Mucosa of descending colon (tissue), 3 donors: Measurements from ENCODE around the gene EPB41L2. TPM values are rescaled to one million over a fixed set of nuclear protein-coding genes. Genes with fewer than 3 reads are reported as not detected.

Experiments
- ATAC-seq: fragments of 200-7000 bp; cut with Tn5 transposase; one replicate; pipeline ENCODE4 v1.9.1; 2020; ENCODE audit warnings: mild to moderate bottlenecking, moderate library complexity
- DNase-seq, 3 donors: peaks; one replicate each; pipeline ENCODE4 v3.0.0-alpha.2; 2020
- H3K36me3 ChIP-seq: fragments of 200-600 bp; one replicate; pipeline ENCODE4 v1.8.0; 2021; ENCODE audit warnings: low read depth, mild to moderate bottlenecking
- H3K4me1 ChIP-seq: fragments of 200-600 bp; one replicate; pipeline ENCODE4 v1.8.0; 2021; ENCODE audit warnings: low read depth, mild to moderate bottlenecking
- H3K4me3 ChIP-seq: fragments of 200-600 bp; one replicate; pipeline ENCODE4 v1.8.0; 2021; ENCODE audit warnings: mild to moderate bottlenecking
- H3K9me3 ChIP-seq: fragments of 200-600 bp; one replicate; pipeline ENCODE4 v1.8.0; 2021; ENCODE audit warnings: mild to moderate bottlenecking
- CTCF ChIP-seq: fragments of 200-600 bp; IDR thresholded peaks from one replicate; pipeline ENCODE4 v1.8.0; 2022; ENCODE audit warnings: antibody characterized with exemption, mild to moderate bottlenecking
- intact Hi-C, 2 donors: fragments of 100-400 bp; cut with DNase I in 1 of 2; cut with micrococcal nuclease in 1 of 2; formaldehyde crosslinking; loops; one replicate each; pipeline versions ENCODE4 v1.11.0 to v1.11.1; 2022; cut with DNase I, micrococcal nuclease
- total RNA-seq, 3 donors: library from RNA; stranded (reverse); fragmentation: NEBNext Ultra II Directional in 2 of 3; extraction: Animal tissue kit (Norgen Biotek cat#: 25700) in 2 of 3; gene quantifications; one replicate each; pipeline versions ENCODE4 v1.2.1 to v1.2.4, GENCODE V29; 2021 to 2023
- donor health status: DM: no; HTN: no; CAD: no; lungs with moderate emphysema.
- donor health status: DM: no; HTN: no; CAD: no.
- donor health status: DM: no; HTN: yes; CAD: no.

Gene EPB41L2
- total RNA-seq, 3 donors from 2014 or later: 80.1 to 148 (median 93.0) TPM

DNA sequence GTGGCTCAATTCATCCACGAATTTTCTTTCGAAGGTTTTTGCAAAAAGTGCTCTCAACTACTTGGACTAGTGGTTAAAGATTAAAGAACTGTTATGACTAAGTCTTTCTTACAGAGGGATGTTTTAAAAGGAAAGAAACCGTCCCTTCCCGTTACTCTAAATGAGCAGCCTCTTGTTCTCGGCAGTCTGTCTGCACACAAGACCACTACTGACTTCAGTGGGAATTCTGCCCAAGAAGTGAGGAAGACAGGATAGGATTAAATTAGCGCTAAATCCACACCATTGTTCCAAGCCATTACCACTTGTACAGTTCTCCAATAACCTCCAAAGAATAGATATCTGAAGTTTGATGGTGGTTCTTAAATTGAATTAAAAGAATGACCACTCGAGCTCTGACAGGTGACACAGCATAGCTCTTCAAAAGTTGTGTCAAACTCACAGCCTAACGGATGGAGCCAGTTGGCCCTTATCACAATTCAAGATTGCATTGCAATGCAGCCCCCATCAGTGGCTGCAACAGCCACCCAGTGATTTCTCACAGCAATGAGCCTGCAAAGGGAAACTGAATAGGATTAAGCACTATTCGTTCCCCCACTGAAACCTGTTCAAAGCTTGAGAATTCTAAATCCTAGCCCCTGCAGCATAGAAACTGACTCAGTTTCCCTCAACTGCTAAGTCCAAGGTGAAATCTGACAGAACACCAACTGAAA, 1.8 kb downstream of the EPB41L2 start:
- no peak for TF ChIP-seq CTCF
- Histone ChIP-seq H3K36me3 (no peaks in the 10 kb centered on the region), H3K4me3 (no peak overlapping the region), H3K9me3 (no peaks in the 10 kb centered on the region), H3K4me1 (peaks cover 5% of the 10 kb centered on the region)
- intact Hi-C loops: no loop called here
- DNase-seq: no peak
- ATAC-seq: no peak

GRCh38 chr6:131060311-131060710, 2.7 kb downstream of the EPB41L2 start:
- H3K4me3 ChIP-seq: no peak overlapping the region
- H3K9me3 ChIP-seq: peaks cover 4% of the 10 kb centered on the region
- H3K36me3 ChIP-seq: no peaks in the 10 kb centered on the region
- H3K4me1 ChIP-seq: peaks cover 5% of the 10 kb centered on the region
- DNase-seq (no peak), ATAC-seq (no peak)
- intact Hi-C loops: no loop called here
- TF ChIP-seq CTCF: no peak

DNA sequence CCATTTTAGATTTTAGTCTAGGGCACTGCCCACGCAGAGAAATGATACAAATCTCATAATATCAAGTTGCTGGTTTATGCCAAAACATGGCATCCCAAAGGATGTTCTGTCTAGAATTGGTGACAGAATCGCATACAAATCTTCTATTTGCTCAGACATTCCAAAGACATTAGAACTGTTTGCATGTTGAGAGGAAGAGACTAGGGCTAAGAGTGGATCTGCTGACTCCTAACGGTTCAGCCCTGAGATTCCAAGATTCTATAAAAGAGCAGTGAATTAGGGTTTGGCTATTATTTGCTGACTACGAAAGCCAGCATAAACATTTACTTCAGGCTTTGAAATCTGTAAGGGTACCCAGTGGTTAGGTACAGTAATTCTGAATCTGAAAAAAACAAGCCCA, 3.6 kb downstream of the EPB41L2 start:
- peaks cover 5% of the 10 kb centered on the region for H3K4me1 ChIP-seq
- H3K36me3 ChIP-seq: no peaks in the 10 kb centered on the region
- ATAC-seq: no peak
- TF ChIP-seq CTCF: no peak
- H3K9me3 ChIP-seq: peaks cover 13% of the 10 kb centered on the region
- no peak overlapping the region for H3K4me3 ChIP-seq
- DNase-seq: no peak
- intact Hi-C loops: no loop called here

- Histone ChIP-seq H3K9me3 (peaks cover 25% of the 10 kb centered on the region), H3K4me1 (peaks cover 5% of the 10 kb centered on the region), H3K36me3 (no peaks in the 10 kb centered on the region), H3K4me3 (no peak overlapping the region)
- no peak for TF ChIP-seq CTCF
- no peak for ATAC-seq
- DNase-seq: no peak
- intact Hi-C loops: no loop called here
Measured at GRCh38 chr6:131058236-131058635, 4.8 kb downstream of the EPB41L2 start.

GRCh38 chr6:131054392-131055250, 8.4 kb downstream of the EPB41L2 start:
- H3K36me3 ChIP-seq: no peaks in the 10 kb centered on the region
- H3K4me3 ChIP-seq: no peak overlapping the region
- H3K4me1 ChIP-seq: no peaks in the 10 kb centered on the region
- DNase-seq (no peak), ATAC-seq (no peak)
- H3K9me3 ChIP-seq: peaks cover 27% of the 10 kb centered on the region
- intact Hi-C loops: no loop called here
- TF ChIP-seq CTCF: no peak
